Activated naive CD8-positive, alpha-beta T cell (primary cell): ENCODE data around the gene DHX57.

Source experiments
- H3K27ac Mint-ChIP-seq: one replicate; pipeline ENCODE4 v1.8.0; 2021; ENCODE audit warnings: mixed read lengths
- H3K27me3 Mint-ChIP-seq: one replicate; pipeline ENCODE4 v1.8.0; 2021; ENCODE audit warnings: mixed read lengths
- H3K36me3 Mint-ChIP-seq: one replicate; pipeline ENCODE4 v1.8.0; 2021; ENCODE audit warnings: mixed read lengths
- H3K4me1 Mint-ChIP-seq: one replicate; pipeline ENCODE4 v1.8.0; 2021; ENCODE audit warnings: low read depth, mixed read lengths
- H3K4me3 Mint-ChIP-seq: one replicate; pipeline ENCODE4 v1.8.0; 2021; ENCODE audit warnings: mild to moderate bottlenecking, mixed read lengths
- H3K9me3 Mint-ChIP-seq: one replicate; pipeline ENCODE4 v1.8.0; 2021; ENCODE audit warnings: low read depth, mixed read lengths

Gene DHX57

GRCh38 chr2:38887347-38887746 is 11.6 kb upstream of the DHX57 start:
- H3K9me3 Mint-ChIP-seq, result no peaks in the 10 kb centered on the region
- H3K27me3 Mint-ChIP-seq, result no peaks in the 10 kb centered on the region
- H3K4me1 Mint-ChIP-seq, result no peaks in the 10 kb centered on the region
- H3K27ac Mint-ChIP-seq, result no peak overlapping the region
- H3K36me3 Mint-ChIP-seq, result peaks cover 11% of the 10 kb centered on the region
- no peak overlapping the region for H3K4me3 Mint-ChIP-seq

DNA sequence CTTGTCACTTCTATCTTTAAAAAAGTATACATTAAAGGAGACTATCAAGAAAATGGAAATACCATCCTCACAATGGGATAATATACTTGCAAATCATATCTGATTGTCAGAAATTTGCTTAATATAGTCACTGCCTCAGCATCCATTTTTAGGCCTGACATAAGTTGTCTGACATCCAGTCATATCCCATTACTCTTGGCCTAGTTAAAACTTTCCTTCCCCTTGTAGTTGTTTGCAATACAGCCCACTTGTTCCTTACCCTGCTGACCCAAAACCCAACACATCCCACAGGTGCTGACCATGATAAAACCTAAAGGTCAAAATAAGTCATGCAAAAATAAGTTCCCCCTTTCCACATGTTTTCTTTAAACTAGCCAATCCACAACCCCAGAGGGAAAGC is 10.3 kb upstream of the DHX57 start:
- no peaks in the 10 kb centered on the region for H3K9me3 Mint-ChIP-seq
- no peak overlapping the region for H3K27ac Mint-ChIP-seq
- H3K36me3 Mint-ChIP-seq, result peaks cover 11% of the 10 kb centered on the region
- H3K4me3 Mint-ChIP-seq, result no peak overlapping the region
- H3K4me1 Mint-ChIP-seq, result no peaks in the 10 kb centered on the region
- no peaks in the 10 kb centered on the region for H3K27me3 Mint-ChIP-seq

DNA sequence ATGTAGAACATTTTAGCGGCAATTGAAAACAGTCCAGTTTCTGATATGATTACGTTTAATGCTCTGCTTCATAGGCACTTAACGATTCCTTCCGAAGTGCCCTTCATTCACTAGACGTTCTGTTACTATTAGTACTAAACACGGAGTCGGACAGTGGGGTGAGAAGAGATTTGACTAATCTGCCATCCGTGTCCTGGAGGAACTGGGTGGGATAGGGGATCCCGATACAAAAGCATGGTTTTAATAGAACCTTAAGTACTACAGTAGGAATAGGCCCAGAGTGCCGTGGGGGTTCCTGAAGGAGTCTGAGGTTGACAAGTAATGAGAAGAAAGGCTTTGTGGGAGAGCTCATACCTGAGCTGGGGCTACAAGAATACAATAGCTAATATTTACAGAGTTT is 673 bp upstream of the DHX57 start:
- peaks cover 21% of the 10 kb centered on the region for H3K4me1 Mint-ChIP-seq
- H3K36me3 Mint-ChIP-seq, result peaks cover 10% of the 10 kb centered on the region
- H3K27me3 Mint-ChIP-seq, result no peaks in the 10 kb centered on the region
- H3K9me3 Mint-ChIP-seq, result peaks cover 9% of the 10 kb centered on the region
- peak overlapping the region; percentile 99 for H3K4me3 Mint-ChIP-seq
- H3K27ac Mint-ChIP-seq, result peak overlapping the region; percentile 85

DNA sequence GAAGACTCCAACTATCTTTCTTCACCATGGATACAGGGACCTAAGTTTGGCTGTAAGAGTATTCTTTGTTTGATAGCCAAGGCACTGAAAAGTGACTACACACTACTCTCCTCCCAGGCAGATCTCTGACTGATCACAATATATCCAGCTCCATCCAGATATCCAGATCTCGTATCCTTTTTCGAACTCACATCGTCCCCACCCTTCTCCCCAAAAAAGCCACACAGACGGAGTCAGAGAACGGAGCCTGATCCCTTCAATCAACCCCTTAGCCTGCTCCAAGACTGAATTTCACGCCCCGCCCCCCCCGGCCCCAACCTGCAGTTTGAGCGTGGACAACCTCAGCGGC is 533 bp downstream of the DHX57 start:
- Mint-ChIP-seq H3K4me3 (peak overlapping the region; percentile 99), H3K4me1 (peaks cover 21% of the 10 kb centered on the region), H3K27me3 (no peaks in the 10 kb centered on the region), H3K27ac (peak overlapping the region; percentile 85), H3K36me3 (peaks cover 13% of the 10 kb centered on the region), H3K9me3 (peaks cover 12% of the 10 kb centered on the region)

DNA sequence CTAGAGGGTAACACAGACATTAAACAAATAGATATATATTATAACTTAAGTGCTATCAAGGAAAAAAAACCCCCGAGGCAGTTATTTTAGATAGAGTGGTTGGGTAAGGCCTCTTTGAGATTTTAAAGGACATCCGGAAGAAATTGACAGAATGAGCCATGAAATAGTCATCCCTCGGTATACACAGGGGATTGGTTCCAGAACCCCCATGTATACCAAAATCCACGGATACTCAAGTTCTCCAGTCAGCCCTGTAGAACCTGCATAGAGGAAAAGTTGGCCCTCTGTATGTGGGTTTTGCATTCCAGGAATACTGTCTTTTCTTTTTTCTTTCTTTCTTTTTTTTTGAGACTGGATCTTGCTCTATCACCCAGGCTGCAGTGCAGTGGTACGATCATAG is 2.0 kb downstream of the DHX57 start:
- H3K27ac Mint-ChIP-seq, result no peak overlapping the region
- no peak overlapping the region for H3K4me3 Mint-ChIP-seq
- H3K4me1 Mint-ChIP-seq, result peaks cover 21% of the 10 kb centered on the region
- H3K9me3 Mint-ChIP-seq, result peaks cover 24% of the 10 kb centered on the region
- peaks cover 25% of the 10 kb centered on the region for H3K36me3 Mint-ChIP-seq
- no peaks in the 10 kb centered on the region for H3K27me3 Mint-ChIP-seq

DNA sequence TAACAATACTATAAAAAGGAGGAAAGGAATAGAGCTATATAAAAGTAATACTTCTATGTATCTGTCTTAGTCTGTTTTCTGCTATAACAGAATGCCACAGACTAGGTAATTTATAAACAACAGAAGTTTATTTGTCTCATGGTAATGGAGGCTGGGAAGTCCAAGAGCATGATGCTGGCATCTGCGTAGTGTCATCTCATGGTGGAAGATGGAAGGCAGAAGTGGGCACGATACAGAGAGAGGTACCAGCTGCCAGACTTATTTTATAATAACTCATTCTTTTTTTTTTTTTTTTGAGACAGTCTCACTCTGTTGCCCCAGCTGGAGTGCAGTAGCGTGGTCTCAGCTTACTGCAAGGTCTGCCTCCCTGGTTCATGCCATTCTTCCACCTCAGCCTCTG is 4.3 kb downstream of the DHX57 start:
- H3K4me1 Mint-ChIP-seq, result peaks cover 18% of the 10 kb centered on the region
- H3K9me3 Mint-ChIP-seq, result peaks cover 24% of the 10 kb centered on the region
- no peak overlapping the region for H3K27ac Mint-ChIP-seq
- H3K4me3 Mint-ChIP-seq, result no peak overlapping the region
- H3K36me3 Mint-ChIP-seq, result peaks cover 32% of the 10 kb centered on the region
- H3K27me3 Mint-ChIP-seq, result no peaks in the 10 kb centered on the region

DNA sequence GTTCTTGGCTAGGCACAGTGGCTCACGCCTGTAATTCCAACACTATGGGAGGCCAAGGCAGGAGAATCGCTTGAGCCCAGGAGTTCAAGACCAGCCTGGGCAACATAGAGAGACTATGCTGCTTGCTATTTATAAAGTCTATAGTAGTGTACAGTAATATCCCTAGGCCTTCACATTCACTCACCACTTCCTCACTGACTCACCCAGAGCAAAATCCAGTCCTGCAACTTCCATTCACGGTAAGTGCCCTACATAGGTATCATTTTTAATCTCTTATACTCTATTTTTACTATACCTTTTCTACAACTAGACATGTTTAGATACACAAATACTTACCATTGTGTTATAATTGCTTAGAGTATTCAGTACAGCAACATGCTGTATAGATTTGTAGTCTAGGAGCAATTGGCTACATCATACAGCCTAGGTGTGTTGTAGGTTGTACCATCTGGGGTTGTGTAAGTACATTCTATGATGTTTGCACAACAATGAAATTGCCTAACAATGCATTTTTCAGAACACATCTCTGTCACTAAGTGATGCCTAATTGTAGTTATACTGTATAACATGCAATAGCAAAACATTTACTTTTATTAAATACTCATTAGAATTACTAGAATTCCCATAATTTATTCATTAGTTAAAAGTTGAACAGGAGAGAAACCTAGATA is 8.8 kb downstream of the DHX57 start:
- Mint-ChIP-seq H3K36me3 (peaks cover 34% of the 10 kb centered on the region), H3K27me3 (no peaks in the 10 kb centered on the region)

DNA sequence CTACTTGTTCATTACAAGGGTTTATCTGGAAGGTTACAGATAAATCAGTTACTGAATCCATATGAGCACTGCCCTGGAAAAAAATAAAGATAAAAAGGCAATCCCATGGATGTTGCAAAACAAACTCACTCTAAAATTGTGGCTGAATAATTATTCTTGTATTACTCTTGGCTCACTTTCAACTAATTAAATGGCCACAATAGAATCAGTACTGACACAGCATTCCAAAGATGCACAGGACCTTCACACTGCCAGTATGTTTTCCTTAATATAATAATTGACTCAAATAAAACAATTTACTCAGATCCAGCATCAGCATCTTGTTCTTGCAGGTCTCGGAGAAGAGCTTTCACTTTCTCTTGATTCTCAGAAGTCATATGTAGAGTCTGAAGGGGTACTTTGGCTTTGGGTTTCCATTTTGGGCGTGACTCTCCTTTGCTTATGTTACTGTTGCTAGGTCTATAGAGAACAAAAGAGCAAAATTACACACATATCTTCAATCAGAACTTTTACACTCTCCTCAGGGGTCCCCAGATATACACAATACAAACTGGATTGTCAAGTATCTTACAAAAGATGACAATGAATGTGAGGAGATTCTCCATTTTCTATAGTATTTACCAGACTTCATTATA is 12.6 kb downstream of the DHX57 start:
- H3K27me3 Mint-ChIP-seq, result no peaks in the 10 kb centered on the region
- H3K4me1 Mint-ChIP-seq, result no peaks in the 10 kb centered on the region
- H3K4me3 Mint-ChIP-seq, result no peak overlapping the region
- H3K36me3 Mint-ChIP-seq, result peaks cover 35% of the 10 kb centered on the region
- no peak overlapping the region for H3K27ac Mint-ChIP-seq
- H3K9me3 Mint-ChIP-seq, result no peaks in the 10 kb centered on the region

More for the DNA sequence above, 8.8 kb downstream of the DHX57 start:
- no peak overlapping the region for H3K4me3 Mint-ChIP-seq
- H3K9me3 Mint-ChIP-seq, result peaks cover 16% of the 10 kb centered on the region
- no peaks in the 10 kb centered on the region for H3K4me1 Mint-ChIP-seq
- no peak overlapping the region for H3K27ac Mint-ChIP-seq

GRCh38 chr2:38862476-38862875 is 13.3 kb downstream of the DHX57 start:
- peaks cover 32% of the 10 kb centered on the region for H3K36me3 Mint-ChIP-seq
- H3K9me3 Mint-ChIP-seq, result no peaks in the 10 kb centered on the region
- H3K27me3 Mint-ChIP-seq, result no peaks in the 10 kb centered on the region
- no peak overlapping the region for H3K4me3 Mint-ChIP-seq
- H3K27ac Mint-ChIP-seq, result no peak overlapping the region
- no peaks in the 10 kb centered on the region for H3K4me1 Mint-ChIP-seq

- peaks cover 30% of the 10 kb centered on the region for H3K36me3 Mint-ChIP-seq
- H3K4me1 Mint-ChIP-seq, result no peaks in the 10 kb centered on the region
- no peaks in the 10 kb centered on the region for H3K9me3 Mint-ChIP-seq
- H3K4me3 Mint-ChIP-seq, result no peak overlapping the region
- no peak overlapping the region for H3K27ac Mint-ChIP-seq
- no peaks in the 10 kb centered on the region for H3K27me3 Mint-ChIP-seq
Measured at GRCh38 chr2:38856165-38856564, 19.6 kb downstream of the DHX57 start.

- peaks cover 16% of the 10 kb centered on the region for H3K36me3 Mint-ChIP-seq
- no peaks in the 10 kb centered on the region for H3K9me3 Mint-ChIP-seq
- H3K4me3 Mint-ChIP-seq, result no peak overlapping the region
- H3K27ac Mint-ChIP-seq, result no peak overlapping the region
- no peaks in the 10 kb centered on the region for H3K27me3 Mint-ChIP-seq
- H3K4me1 Mint-ChIP-seq, result no peaks in the 10 kb centered on the region
Measured at GRCh38 chr2:38850045-38850444, 25.7 kb downstream of the DHX57 start.

DNA sequence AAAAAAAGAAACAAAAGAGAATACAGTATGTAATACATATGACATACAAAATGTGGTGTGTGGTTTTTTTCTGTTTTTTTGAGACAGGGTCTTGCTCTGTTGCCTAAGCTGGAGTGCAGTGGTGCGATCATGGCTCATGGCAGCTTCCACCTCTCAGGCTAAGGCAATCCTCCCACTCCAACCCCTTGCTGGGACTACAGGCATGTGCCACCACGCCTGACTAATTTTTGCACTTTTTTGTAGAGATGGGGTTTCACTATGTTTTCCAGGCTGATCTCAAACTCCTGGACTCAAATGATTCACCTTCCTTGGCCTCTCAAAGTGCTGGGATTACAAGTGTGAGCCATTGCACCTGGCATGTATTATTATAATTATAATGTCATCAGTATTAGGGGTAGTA is 38.9 kb downstream of the DHX57 start:
- Mint-ChIP-seq H3K27me3 (no peaks in the 10 kb centered on the region), H3K4me3 (no peak overlapping the region), H3K27ac (no peak overlapping the region), H3K9me3 (no peaks in the 10 kb centered on the region), H3K36me3 (peaks cover 15% of the 10 kb centered on the region), H3K4me1 (no peaks in the 10 kb centered on the region)

GRCh38 chr2:38835990-38836389 is 39.7 kb downstream of the DHX57 start:
- no peaks in the 10 kb centered on the region for H3K4me1 Mint-ChIP-seq
- no peaks in the 10 kb centered on the region for H3K27me3 Mint-ChIP-seq
- H3K36me3 Mint-ChIP-seq, result peaks cover 11% of the 10 kb centered on the region
- H3K9me3 Mint-ChIP-seq, result no peaks in the 10 kb centered on the region
- H3K27ac Mint-ChIP-seq, result no peak overlapping the region
- no peak overlapping the region for H3K4me3 Mint-ChIP-seq

DNA sequence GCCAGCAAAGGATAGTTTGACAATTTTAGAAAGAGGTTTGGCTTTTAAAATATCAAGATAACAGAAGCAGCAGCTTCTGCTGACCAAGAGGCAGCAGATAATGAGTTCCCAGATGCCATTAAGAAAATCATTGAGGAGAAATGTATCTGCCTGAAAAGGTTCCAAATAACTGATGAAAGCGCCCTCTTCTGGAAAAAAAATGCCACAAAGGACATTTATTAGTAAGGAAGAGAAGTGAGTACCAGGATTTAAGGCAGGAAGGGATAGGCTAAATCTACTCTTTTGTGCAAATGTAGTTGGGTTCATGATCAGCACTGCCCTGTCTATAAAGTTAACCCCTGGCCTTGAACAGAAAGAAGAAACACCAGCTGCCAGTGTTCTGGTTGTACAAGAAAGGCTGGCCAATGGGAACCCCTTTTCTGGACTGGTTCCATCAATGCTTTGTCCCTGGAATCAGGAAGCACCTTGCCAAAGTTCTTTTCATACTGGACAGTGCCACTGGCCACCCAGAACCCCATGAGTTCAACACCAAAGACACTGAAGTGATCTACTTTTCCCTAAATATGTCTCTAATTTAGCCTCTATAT is 40.6 kb downstream of the DHX57 start:
- H3K27me3 Mint-ChIP-seq, result no peaks in the 10 kb centered on the region
- no peak overlapping the region for H3K27ac Mint-ChIP-seq
- no peaks in the 10 kb centered on the region for H3K4me1 Mint-ChIP-seq
- H3K4me3 Mint-ChIP-seq, result no peak overlapping the region
- peaks cover 11% of the 10 kb centered on the region for H3K36me3 Mint-ChIP-seq
- H3K9me3 Mint-ChIP-seq, result no peaks in the 10 kb centered on the region

DNA sequence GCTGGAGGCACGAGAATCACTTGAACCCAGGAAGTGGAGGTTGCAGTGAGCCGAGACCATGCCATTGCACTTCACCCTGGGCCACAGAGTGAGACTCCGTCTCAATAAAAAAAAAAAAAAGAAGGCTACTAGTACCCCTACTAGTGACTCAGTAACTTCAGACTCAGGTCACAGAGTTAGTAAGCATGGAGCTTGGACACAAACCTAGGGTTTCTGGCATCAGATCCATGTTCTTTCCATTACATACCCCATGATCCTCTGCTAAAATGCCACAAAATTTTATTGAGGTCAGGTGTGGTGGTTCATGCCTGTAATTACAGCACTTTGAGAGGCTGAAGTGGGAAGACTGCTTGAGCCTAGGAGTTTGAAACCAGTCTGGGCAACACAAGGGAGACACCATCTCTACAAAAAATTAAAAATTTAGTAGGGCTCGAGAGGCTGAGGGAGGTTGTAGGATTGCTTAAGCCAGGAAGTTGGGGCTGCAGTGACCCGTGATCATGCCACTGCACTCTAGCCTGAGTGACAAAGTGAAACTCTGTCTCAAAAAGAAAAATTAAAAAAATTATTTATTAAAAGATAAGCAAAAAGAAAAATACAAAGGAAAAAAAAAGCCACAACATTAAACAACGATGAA is 45.1 kb downstream of the DHX57 start:
- Mint-ChIP-seq H3K9me3 (no peaks in the 10 kb centered on the region), H3K36me3 (peaks cover 14% of the 10 kb centered on the region), H3K4me1 (peaks cover 2% of the 10 kb centered on the region), H3K27me3 (no peaks in the 10 kb centered on the region), H3K27ac (no peak overlapping the region), H3K4me3 (no peak overlapping the region)
